Spleen (tissue), 7 donors: ENCODE results near the gene KRT38.

Source experiments
- CTCF ChIP-seq, 11 experiments: fragments of 200-600 bp in 7 of 11; fragments of 450-650 bp in 4 of 11; sonication (generic) in 4 of 11; IDR thresholded peaks in 8 of 11; conservative IDR thresholded peaks in 3 of 11; 1 replicate in 7 of 11; 2 replicates in 4 of 11; pipeline versions ENCODE4 v1.4.0 to v1.8.0; 2016 to 2021; ENCODE audit warnings: antibody characterized with exemption in 11 of 11, inconsistent platforms in 4 of 11, mild to moderate bottlenecking in 1 of 11
- POLR2A ChIP-seq, 3 donors: fragments of 450-650 bp; IDR thresholded peaks; one replicate each; pipeline ENCODE4 v1.5.1; 2017; ENCODE audit warnings: antibody characterized with exemption in 3 of 3, mild to moderate bottlenecking in 1 of 3
- POLR2AphosphoS5 ChIP-seq, 3 donors: sonication (generic); formaldehyde crosslinking; IDR thresholded peaks; one replicate each; pipeline ENCODE4 v1.5.1; 2017; ENCODE audit warnings: antibody characterized with exemption in 3 of 3
- donor health status: DM: no; HTN: no; CAD: no; lungs with moderate emphysema.
- donor health status: DM: no; HTN: no; CAD: no.
- donor health status: DM: no; HTN: no; CAD: no.

DNA sequence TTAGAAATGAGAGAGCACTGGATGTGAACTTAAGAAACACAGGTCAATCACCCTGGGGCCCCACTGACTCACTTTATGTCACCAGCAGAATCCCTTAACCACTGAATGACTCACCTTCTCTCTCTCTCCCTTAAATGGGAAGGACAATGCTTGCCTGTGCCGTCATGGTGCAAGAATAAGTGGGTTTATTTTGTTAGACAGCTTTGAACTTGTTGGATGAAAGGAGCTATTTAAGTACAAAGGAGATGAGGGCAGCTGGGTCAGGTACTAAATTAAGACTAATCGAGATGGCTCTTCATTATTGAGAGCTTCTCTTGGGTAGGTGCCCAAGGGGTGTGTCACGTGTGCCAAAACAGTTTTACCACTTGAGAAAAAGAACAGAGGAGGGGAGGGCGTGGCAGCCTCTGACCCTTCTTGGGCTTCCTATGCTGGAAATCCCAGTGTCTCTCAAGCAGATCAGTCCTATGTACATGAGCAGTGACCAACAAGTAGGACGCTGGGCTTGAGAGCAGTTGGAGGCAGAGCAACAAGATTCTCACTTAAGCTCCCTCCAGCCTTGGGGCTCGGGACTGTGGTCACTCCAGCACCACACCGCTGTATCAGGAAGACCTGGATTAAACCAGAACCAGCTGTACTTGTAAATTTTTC lies 36.6 kb downstream of the KRT38 start:
- TF ChIP-seq CTCF (IDR thresholded peaks at IDR 0.05 in 8 of 11, conservative IDR thresholded peaks at IDR 0.05 in 3 of 11) = no peak
- no peak for TF ChIP-seq POLR2A (IDR thresholded peaks at IDR 0.05)
- TF ChIP-seq POLR2AphosphoS5 (IDR thresholded peaks at IDR 0.05) = no peak
